Fibroblast of lung (primary cell): ENCODE results near the gene AR. TPM values are rescaled to one million over a fixed set of nuclear protein-coding genes. Genes with fewer than 3 reads are reported as not detected.

Experiments used
- DNase-seq, 2 donors: peaks; one replicate each; pipeline versions ENCODE4 v3.0.0 to v3.0.0-alpha.2; 2010; ENCODE audit warnings: low read depth in 2 of 2
- H2AFZ ChIP-seq: 2 replicates; pipeline ENCODE4 v1.5.1; 2012; ENCODE audit warnings: low read length, control low read depth, inconsistent platforms
- H3K27ac ChIP-seq: 2 replicates; pipeline ENCODE4 v1.5.1; 2011; ENCODE audit warnings: low read length, control low read depth; ENCODE audit not compliant: insufficient read depth
- H3K27me3 ChIP-seq: 2 replicates; pipeline ENCODE4 v1.5.1; 2011; ENCODE audit warnings: mild to moderate bottlenecking, low read length; ENCODE audit not compliant: control insufficient read depth, insufficient read depth
- H3K36me3 ChIP-seq: 2 replicates; pipeline ENCODE4 v1.5.1; 2011; ENCODE audit warnings: low read length; ENCODE audit not compliant: control insufficient read depth, insufficient read depth
- H3K4me1 ChIP-seq: 2 replicates; pipeline ENCODE4 v1.5.1; 2011; ENCODE audit warnings: low read length; ENCODE audit not compliant: control insufficient read depth, insufficient read depth; ENCODE audit errors: extremely low read depth
- H3K4me2 ChIP-seq: 2 replicates; pipeline ENCODE4 v1.5.1; 2011; ENCODE audit warnings: low read length, control low read depth; ENCODE audit not compliant: insufficient read depth; ENCODE audit errors: extremely low read depth
- H3K4me3 ChIP-seq, 4 experiments: fragments of 200-600 bp in 1 of 4; sonication (generic) in 1 of 4; replicated peaks in 1 of 4; 2 replicates each; pipeline ENCODE4 v1.5.1; 2011 to 2016; ENCODE audit warnings: low read length in 4 of 4, low read depth in 3 of 4, mild to moderate bottlenecking in 3 of 4, control low read depth in 2 of 4, inconsistent platforms in 1 of 4, mixed read lengths in 1 of 4; ENCODE audit not compliant: insufficient read depth in 1 of 4; ENCODE audit errors: control extremely low read depth in 1 of 4
- H3K79me2 ChIP-seq: 2 replicates; pipeline ENCODE4 v1.5.1; 2012; ENCODE audit warnings: mild to moderate bottlenecking, low read length, inconsistent platforms; ENCODE audit not compliant: control insufficient read depth, insufficient read depth
- H3K9ac ChIP-seq: 2 replicates; pipeline ENCODE4 v1.5.1; 2011; ENCODE audit warnings: mild to moderate bottlenecking, low read length, control low read depth; ENCODE audit not compliant: insufficient read depth
- H3K9me3 ChIP-seq: 2 replicates; pipeline ENCODE4 v1.5.1; 2012; ENCODE audit warnings: low read depth, low read length; ENCODE audit not compliant: control insufficient read depth, insufficient read depth
- H4K20me1 ChIP-seq: 2 replicates; pipeline ENCODE4 v1.5.1; 2011; ENCODE audit warnings: low read length; ENCODE audit not compliant: control insufficient read depth, insufficient read depth; ENCODE audit errors: extremely low read depth
- EZH2 ChIP-seq: IDR thresholded peaks from 2 replicates; pipeline ENCODE4 v1.5.1; 2012; ENCODE audit warnings: low read length, control low read depth, mild to moderate bottlenecking; ENCODE audit errors: missing control alignments
- polyA plus RNA-seq, 2 donors: library from polyadenylated mRNA; depleted of rRNA in 1 of 2; stranded (reverse) in 1 of 2; unstranded in 1 of 2; fragments of >200 nt; gene quantifications; 2 replicates each; pipeline ENCODE4 v1.2.1, GENCODE V29; 2011 to 2012; ENCODE audit warnings: missing spikeins in 1 of 2
- total RNA-seq: library from RNA; depleted of rRNA; stranded (reverse); fragments of >200 nt; gene quantifications from 2 replicates; pipeline ENCODE4 v1.2.1, GENCODE V29; 2014
- TF ChIP-seq, protein P1 (sequence below), 2 donors: IDR thresholded peaks in 1 of 2; conservative IDR thresholded peaks in 1 of 2; 1 replicate in 1 of 2; 2 replicates in 1 of 2; pipeline ENCODE4 v1.5.1; 2011 to 2012; ENCODE audit warnings: low read length in 2 of 2, control low read depth in 1 of 2, inconsistent platforms in 1 of 2, low read depth in 1 of 2, mild to moderate bottlenecking in 1 of 2

AR gene
- total and polyA plus RNA-seq, 2 donors (not counting 1 experiment from before 2014, with no cell fraction given): 10.8 to 15.0 TPM

DNA sequence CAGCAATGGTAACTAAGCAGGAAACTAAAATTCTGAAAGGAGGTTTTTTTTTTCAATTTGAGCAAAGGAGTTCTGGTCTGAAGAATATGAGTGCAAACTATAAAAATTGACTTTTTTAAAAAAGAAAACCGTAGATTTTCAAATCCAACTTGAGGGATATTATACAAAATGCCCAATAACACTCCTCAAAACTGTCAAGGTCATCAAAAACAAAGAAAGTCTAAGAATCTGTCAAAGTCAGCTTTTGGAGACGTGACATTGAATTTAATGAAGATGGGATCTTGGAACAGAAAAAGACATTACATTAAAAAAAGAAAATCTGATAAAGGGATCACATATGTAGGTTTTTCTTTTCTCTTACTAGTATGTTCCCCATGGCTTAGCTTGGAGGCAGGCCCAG is 40.4 kb upstream of the AR start:
- Histone ChIP-seq H2AFZ (no peak overlapping the region), H3K9ac (no peak overlapping the region), H3K4me2 (no peak overlapping the region), H3K9me3 (no peaks in the 10 kb centered on the region), H3K4me3 (no peak overlapping the region), H3K27ac (no peak overlapping the region), H3K27me3 (no peaks in the 10 kb centered on the region), H3K79me2 (no peaks in the 10 kb centered on the region), H3K36me3 (no peaks in the 10 kb centered on the region), H4K20me1 (no peaks in the 10 kb centered on the region), H3K4me1 (no peaks in the 10 kb centered on the region)
- TF ChIP-seq EZH2: no peak
- TF ChIP-seq, protein P1, sequence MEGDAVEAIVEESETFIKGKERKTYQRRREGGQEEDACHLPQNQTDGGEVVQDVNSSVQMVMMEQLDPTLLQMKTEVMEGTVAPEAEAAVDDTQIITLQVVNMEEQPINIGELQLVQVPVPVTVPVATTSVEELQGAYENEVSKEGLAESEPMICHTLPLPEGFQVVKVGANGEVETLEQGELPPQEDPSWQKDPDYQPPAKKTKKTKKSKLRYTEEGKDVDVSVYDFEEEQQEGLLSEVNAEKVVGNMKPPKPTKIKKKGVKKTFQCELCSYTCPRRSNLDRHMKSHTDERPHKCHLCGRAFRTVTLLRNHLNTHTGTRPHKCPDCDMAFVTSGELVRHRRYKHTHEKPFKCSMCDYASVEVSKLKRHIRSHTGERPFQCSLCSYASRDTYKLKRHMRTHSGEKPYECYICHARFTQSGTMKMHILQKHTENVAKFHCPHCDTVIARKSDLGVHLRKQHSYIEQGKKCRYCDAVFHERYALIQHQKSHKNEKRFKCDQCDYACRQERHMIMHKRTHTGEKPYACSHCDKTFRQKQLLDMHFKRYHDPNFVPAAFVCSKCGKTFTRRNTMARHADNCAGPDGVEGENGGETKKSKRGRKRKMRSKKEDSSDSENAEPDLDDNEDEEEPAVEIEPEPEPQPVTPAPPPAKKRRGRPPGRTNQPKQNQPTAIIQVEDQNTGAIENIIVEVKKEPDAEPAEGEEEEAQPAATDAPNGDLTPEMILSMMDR (conservative IDR thresholded peaks at IDR 0.05 in 1 of 2, IDR thresholded peaks at IDR 0.05 in 1 of 2; ENCODE audit: low read depth in 1 of 2, low read length in 2 of 2): no peak
- DNase-seq: no peak

DNA sequence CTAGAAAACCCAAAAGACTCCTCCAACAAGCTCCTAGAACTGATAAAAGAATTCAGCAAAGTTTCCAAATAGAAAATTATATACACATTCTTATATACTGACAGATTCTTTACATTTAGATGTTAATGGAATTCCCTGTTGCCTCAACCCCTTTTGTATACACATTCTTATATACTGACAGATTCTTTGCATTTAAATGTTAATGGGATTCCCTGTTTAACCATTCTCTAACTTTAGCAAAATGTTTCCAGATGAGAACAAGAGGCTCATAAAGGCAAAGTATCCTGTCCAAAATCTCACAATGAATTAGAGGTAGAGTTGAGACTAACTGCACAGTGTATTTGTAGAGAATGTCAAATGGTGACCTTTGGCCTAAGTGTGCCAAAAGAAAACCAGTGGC is 23.1 kb upstream of the AR start:
- Histone ChIP-seq H4K20me1 (no peaks in the 10 kb centered on the region), H3K27ac (no peak overlapping the region), H3K4me1 (no peaks in the 10 kb centered on the region), H3K79me2 (no peaks in the 10 kb centered on the region), H3K9me3 (no peaks in the 10 kb centered on the region), H3K4me3 (no peak overlapping the region), H3K4me2 (no peak overlapping the region), H3K9ac (no peak overlapping the region), H3K27me3 (no peaks in the 10 kb centered on the region), H2AFZ (no peak overlapping the region), H3K36me3 (no peaks in the 10 kb centered on the region)
- DNase-seq: no peak
- TF ChIP-seq, protein P1 (conservative IDR thresholded peaks at IDR 0.05 in 1 of 2, IDR thresholded peaks at IDR 0.05 in 1 of 2; ENCODE audit: low read depth in 1 of 2, low read length in 2 of 2): no peak
- no peak for TF ChIP-seq EZH2

DNA sequence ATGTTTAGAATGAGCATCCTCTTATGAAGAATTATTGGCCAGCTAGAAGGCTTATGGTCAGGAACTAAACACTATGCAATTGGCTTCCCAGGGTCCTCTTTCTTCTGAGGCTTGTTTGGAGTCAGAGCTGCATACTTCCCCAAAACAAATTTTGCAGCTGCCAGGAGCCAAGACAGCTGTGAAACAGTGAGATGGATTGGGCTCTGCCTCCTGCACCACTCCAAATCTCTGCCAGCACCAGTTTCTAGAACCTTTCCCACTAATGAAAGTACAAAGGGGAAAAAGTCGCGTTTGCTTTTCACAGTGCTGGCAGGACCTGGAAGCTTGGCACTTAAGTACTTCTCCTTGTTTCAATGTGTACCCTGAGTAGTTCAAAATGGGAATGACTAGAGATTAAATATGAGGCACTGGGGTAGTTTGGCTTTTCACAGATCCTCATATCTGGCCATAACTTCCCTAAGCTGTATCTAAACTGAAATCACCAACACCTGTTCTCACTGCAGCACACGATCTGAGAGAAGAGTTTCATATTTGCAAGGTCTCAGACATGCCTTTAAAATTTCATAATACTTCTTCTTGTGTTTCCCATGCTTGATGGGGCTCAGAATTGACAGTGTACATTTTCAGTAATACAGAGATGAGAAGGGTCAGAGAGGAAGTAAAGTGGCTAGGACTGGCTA is 20.7 kb upstream of the AR start:
- Histone ChIP-seq H3K4me2 (no peak overlapping the region), H3K79me2 (no peaks in the 10 kb centered on the region), H3K36me3 (no peaks in the 10 kb centered on the region), H3K9me3 (no peaks in the 10 kb centered on the region), H4K20me1 (no peaks in the 10 kb centered on the region), H3K9ac (no peak overlapping the region), H3K27me3 (no peaks in the 10 kb centered on the region), H3K4me1 (no peaks in the 10 kb centered on the region), H3K27ac (no peak overlapping the region), H2AFZ (no peak overlapping the region), H3K4me3 (no peak overlapping the region)
- no peak for TF ChIP-seq EZH2
- TF ChIP-seq, protein P1 (conservative IDR thresholded peaks at IDR 0.05 in 1 of 2, IDR thresholded peaks at IDR 0.05 in 1 of 2; ENCODE audit: low read depth in 1 of 2, low read length in 2 of 2): no peak
- no peak for DNase-seq
